DOHH2 (cell line): ENCODE measurements around the gene UTS2B.

Experiments used
- H3F3A ChIP-seq: fragments of 200-600 bp; sonication (generic), shearing (Covaris generic); 2 replicates; pipeline ENCODE4 v1.6.0; 2016; ENCODE audit warnings: antibody characterized with exemption, mild to moderate bottlenecking; ENCODE audit not compliant: control insufficient read depth, insufficient read depth
- H3K27ac ChIP-seq: fragments of 200-600 bp; sonication (generic); 2 replicates; pipeline ENCODE4 v1.5.1; 2014; ENCODE audit warnings: low read depth, mild to moderate bottlenecking, low read length, moderate library complexity
- H3K27me3 ChIP-seq: fragments of 200-600 bp; sonication (generic); 2 replicates; pipeline ENCODE4 v1.6.1; 2014; ENCODE audit warnings: mild to moderate bottlenecking, low read length, mixed read lengths; ENCODE audit not compliant: control insufficient read depth
- H3K36me3 ChIP-seq: fragments of 200-600 bp; sonication (generic); 2 replicates; pipeline ENCODE4 v1.6.1; 2014; ENCODE audit warnings: mild to moderate bottlenecking, low read length, moderate library complexity, mixed read lengths; ENCODE audit not compliant: control insufficient read depth
- H3K4me1 ChIP-seq: fragments of 200-600 bp; sonication (generic); 2 replicates; pipeline ENCODE4 v1.6.1; 2014; ENCODE audit warnings: mild to moderate bottlenecking, low read length, mixed read lengths; ENCODE audit not compliant: control insufficient read depth
- H3K4me2 ChIP-seq: fragments of 200-600 bp; sonication (generic); 2 replicates; pipeline ENCODE4 v1.6.0; 2014; ENCODE audit warnings: mild to moderate bottlenecking, low read length, moderate library complexity
- H3K4me3 ChIP-seq: fragments of 200-600 bp; sonication (generic); 2 replicates; pipeline ENCODE4 v1.5.1; 2014; ENCODE audit warnings: mild to moderate bottlenecking, low read length, mixed read lengths
- H3K79me2 ChIP-seq: fragments of 200-600 bp; sonication (generic); 2 replicates; pipeline ENCODE4 v1.6.1; 2014; ENCODE audit warnings: mild to moderate bottlenecking, low read length, mixed read lengths; ENCODE audit not compliant: control insufficient read depth
- H3K9me2 ChIP-seq: fragments of 200-600 bp; sonication (generic); replicated peaks from 2 replicates; pipeline ENCODE4 v1.6.1; 2014; ENCODE audit warnings: mild to moderate bottlenecking, low read length, mixed read lengths; ENCODE audit not compliant: control insufficient read depth
- H3K9me3 ChIP-seq: fragments of 200-600 bp; sonication (generic); 2 replicates; pipeline ENCODE4 v1.6.1; 2014; ENCODE audit warnings: antibody characterized with exemption, low read length, mixed read lengths; ENCODE audit not compliant: control insufficient read depth, insufficient read depth
- H4K20me1 ChIP-seq: fragments of 200-600 bp; sonication (generic); 2 replicates; pipeline ENCODE4 v1.6.0; 2014; ENCODE audit warnings: low read depth, mild to moderate bottlenecking, antibody characterized with exemption, low read length, moderate library complexity; ENCODE audit not compliant: control insufficient read depth, insufficient read depth
- EZH2phosphoT487 ChIP-seq: fragments of 200-600 bp; sonication (generic); IDR thresholded peaks from 2 replicates; pipeline ENCODE4 v1.6.1; 2017; ENCODE audit warnings: borderline replicate concordance, mild to moderate bottlenecking, antibody characterized with exemption, low read length, moderate library complexity, mixed read lengths
- TF ChIP-seq, protein P1 (sequence below): fragments of 200-600 bp; sonication (generic); IDR thresholded peaks from one replicate; pipeline ENCODE4 v1.5.1; 2014; ENCODE audit warnings: antibody characterized with exemption, mild to moderate bottlenecking, low read depth, low read length; ENCODE audit not compliant: poor library complexity, severe bottlenecking

UTS2B gene

DNA sequence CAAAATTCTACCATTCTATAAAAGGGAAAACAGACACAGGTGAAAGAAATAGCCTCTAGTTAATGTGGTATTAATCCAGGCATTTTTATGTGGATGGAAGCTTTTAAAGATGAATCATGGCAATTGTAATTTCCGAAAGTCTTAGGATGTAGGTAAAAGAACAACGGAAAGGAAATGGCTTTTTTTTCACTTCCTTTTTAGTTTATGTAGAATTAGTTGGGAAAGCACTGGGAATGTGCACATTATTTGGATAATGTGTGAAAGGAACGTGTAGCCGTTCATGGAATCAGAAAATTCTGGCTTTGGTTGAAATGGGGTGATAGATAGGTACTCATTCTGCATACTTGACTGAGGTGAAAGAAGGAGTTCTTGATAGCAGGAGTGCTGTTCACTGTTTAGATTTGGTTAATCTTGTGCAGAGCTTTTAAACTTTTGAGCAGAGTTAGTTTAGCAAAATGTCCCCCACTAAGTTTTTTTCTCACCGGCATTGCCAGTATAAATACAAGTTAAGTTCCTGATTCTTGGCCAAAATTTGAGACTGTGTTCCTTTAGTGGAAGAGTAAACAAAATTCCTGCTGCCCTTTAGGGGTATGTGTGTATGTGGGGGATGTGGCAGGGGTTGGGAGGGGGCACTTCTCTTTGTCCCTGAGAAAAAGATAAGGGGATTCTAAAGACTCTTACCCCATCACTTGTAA lies 20.2 kb upstream of the UTS2B start:
- no peak overlapping the region for H3K27ac ChIP-seq
- TF ChIP-seq EZH2phosphoT487 = no peak
- TF ChIP-seq, protein P1, sequence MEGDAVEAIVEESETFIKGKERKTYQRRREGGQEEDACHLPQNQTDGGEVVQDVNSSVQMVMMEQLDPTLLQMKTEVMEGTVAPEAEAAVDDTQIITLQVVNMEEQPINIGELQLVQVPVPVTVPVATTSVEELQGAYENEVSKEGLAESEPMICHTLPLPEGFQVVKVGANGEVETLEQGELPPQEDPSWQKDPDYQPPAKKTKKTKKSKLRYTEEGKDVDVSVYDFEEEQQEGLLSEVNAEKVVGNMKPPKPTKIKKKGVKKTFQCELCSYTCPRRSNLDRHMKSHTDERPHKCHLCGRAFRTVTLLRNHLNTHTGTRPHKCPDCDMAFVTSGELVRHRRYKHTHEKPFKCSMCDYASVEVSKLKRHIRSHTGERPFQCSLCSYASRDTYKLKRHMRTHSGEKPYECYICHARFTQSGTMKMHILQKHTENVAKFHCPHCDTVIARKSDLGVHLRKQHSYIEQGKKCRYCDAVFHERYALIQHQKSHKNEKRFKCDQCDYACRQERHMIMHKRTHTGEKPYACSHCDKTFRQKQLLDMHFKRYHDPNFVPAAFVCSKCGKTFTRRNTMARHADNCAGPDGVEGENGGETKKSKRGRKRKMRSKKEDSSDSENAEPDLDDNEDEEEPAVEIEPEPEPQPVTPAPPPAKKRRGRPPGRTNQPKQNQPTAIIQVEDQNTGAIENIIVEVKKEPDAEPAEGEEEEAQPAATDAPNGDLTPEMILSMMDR = no peak
- no peak overlapping the region for H3K4me2 ChIP-seq
- no peaks in the 10 kb centered on the region for H3K9me3 ChIP-seq
- no peaks in the 10 kb centered on the region for H4K20me1 ChIP-seq
- H3K4me1 ChIP-seq = no peaks in the 10 kb centered on the region
- peaks cover 85% of the 10 kb centered on the region for H3K79me2 ChIP-seq
- no peaks in the 10 kb centered on the region; the same call in 1 of the 2 replicates for H3K9me2 ChIP-seq
- no peaks in the 10 kb centered on the region for H3K36me3 ChIP-seq
- no peaks in the 10 kb centered on the region for H3K27me3 ChIP-seq
- no peaks in the 10 kb centered on the region for H3F3A ChIP-seq
- H3K4me3 ChIP-seq = no peak overlapping the region

DNA sequence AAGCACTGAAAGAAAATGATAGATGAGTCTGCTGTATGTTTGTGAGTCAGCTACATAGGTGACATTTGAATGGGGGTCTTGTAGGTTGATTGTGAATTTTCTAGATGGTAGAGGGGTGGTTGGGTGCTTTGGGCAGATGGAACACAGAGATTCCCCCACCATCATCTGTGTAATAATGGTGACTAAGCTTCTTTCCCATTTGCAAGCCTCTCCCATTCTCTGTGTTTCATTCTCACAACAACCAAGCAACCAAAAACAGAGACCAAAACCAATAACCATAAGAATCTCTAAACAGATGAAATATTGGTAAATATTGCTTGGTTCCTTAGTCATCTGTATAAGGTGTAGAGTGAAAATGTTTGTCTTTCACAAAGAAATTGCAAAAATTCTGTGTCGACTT lies 17.8 kb upstream of the UTS2B start:
- TF ChIP-seq, protein P1 = no peak
- TF ChIP-seq EZH2phosphoT487 = no peak

DNA sequence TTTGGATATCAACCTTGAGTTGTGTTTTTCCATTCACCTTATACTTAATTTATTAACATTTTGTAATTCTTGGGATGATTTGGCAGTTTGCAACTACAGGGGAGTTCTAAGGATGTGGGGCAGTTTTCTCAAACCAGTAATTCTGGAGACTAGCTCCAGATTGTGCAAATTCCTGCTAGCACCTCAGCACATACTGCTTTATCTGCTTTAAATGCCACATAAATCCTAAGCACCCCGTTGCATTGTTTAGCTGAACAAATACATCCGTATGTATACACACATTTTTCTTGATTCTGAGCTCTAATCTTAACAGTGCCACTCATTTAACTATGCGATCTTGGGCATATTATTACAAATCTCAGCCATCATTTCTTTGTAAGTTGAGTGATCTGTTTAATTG lies 16.9 kb upstream of the UTS2B start:
- TF ChIP-seq, protein P1 = no peak
- no peak for TF ChIP-seq EZH2phosphoT487
- H3K27me3 ChIP-seq = no peaks in the 10 kb centered on the region
- H3K36me3 ChIP-seq = no peaks in the 10 kb centered on the region
- H3K27ac ChIP-seq = no peak overlapping the region
- H3K4me3 ChIP-seq = no peak overlapping the region
- H3K4me1 ChIP-seq = no peaks in the 10 kb centered on the region
- H3F3A ChIP-seq = no peaks in the 10 kb centered on the region
- H3K4me2 ChIP-seq = no peak overlapping the region
- H3K79me2 ChIP-seq = peaks cover 89% of the 10 kb centered on the region
- peaks cover 4% of the 10 kb centered on the region; the same call in 1 of the 2 replicates for H4K20me1 ChIP-seq
- no peaks in the 10 kb centered on the region for H3K9me3 ChIP-seq
- H3K9me2 ChIP-seq = no peaks in the 10 kb centered on the region; the same call in 1 of the 2 replicates

More for the DNA sequence above, 17.8 kb upstream of the UTS2B start:
- no peaks in the 10 kb centered on the region for H3K36me3 ChIP-seq
- H4K20me1 ChIP-seq = peaks cover 4% of the 10 kb centered on the region; the same call in 1 of the 2 replicates
- H3K9me2 ChIP-seq = no peaks in the 10 kb centered on the region; the same call in 1 of the 2 replicates
- no peak overlapping the region for H3K27ac ChIP-seq
- peaks cover 88% of the 10 kb centered on the region for H3K79me2 ChIP-seq
- no peaks in the 10 kb centered on the region for H3K9me3 ChIP-seq
- no peaks in the 10 kb centered on the region for H3K4me1 ChIP-seq
- H3K27me3 ChIP-seq = no peaks in the 10 kb centered on the region
- no peak overlapping the region for H3K4me2 ChIP-seq
- no peak overlapping the region for H3K4me3 ChIP-seq
- H3F3A ChIP-seq = no peaks in the 10 kb centered on the region
